HCT116 (cell line): Measurements from ENCODE around the gene GALNT18. TPM values are rescaled to one million over a fixed set of nuclear protein-coding genes. Genes with fewer than 3 reads are reported as not detected.

ENCODE experiments used
- ATAC-seq: fragments of 200-7000 bp; cut with Tn5 transposase; 2 replicates; pipeline ENCODE4 v1.9.1; 2020; ENCODE audit warnings: mild to moderate bottlenecking, moderate library complexity
- BruUV-seq: library from RNA; stranded (reverse); fragments of 400-500 nt; replicated peaks from 2 replicates; lab custom pipeline; 2021; lab: Mats Ljungman, UMichigan
- CTCF ChIA-PET: fragments of 300-600 bp; sonication (Branson Sonifier 250); formaldehyde crosslinking; loops from one replicate; lab custom pipeline; 2021; ENCODE audit warnings: antibody characterized with exemption; lab: Charles Lee
- POLR2A ChIA-PET: fragments of 300-600, 350-600 bp; sonication (Branson Sonifier 250); formaldehyde crosslinking; loops from one replicate; lab custom pipeline; 2021; ENCODE audit warnings: antibody characterized with exemption; lab: Charles Lee
- RAD21 ChIA-PET, 2 experiments: fragments of 300-600 bp; sonication (Branson Sonifier 250); formaldehyde crosslinking; loops; one replicate each; lab custom pipeline; 2023; ENCODE audit warnings: low total read pairs in 2 of 2; ENCODE audit not compliant: uncharacterized antibody in 2 of 2, unreplicated experiment in 2 of 2, low non-redundant PET in 1 of 2; lab: Charles Lee
- DNase-seq: peaks from one replicate; pipeline ENCODE4 v3.0.0-alpha.2; 2010; ENCODE audit warnings: low read depth, low spot score
- H2AFZ ChIP-seq: fragments of 200-600 bp; shearing (Covaris generic), sonication (generic); 2 replicates; pipeline ENCODE4 v1.6.1; 2017; ENCODE audit warnings: low read depth, mixed run types, mixed read lengths, antibody characterized with exemption, low read length; ENCODE audit not compliant: poor library complexity, severe bottlenecking
- H3K27ac ChIP-seq: 2 replicates; pipeline ENCODE4 v1.5.1; 2012; ENCODE audit warnings: low read depth, low read length
- H3K27me3 ChIP-seq: fragments of 200-600 bp; sonication (generic); 2 replicates; pipeline ENCODE4 v1.6.1; 2016; ENCODE audit warnings: mixed run types, low read length, mixed read lengths; ENCODE audit not compliant: insufficient read depth
- H3K36me3 ChIP-seq, 2 experiments: fragments of 200-500 bp in 1 of 2; fragments of 200-600 bp in 1 of 2; sonication (Bioruptor generic) in 1 of 2; sonication (generic) in 1 of 2; 2 replicates each; pipeline versions ENCODE4 v1.5.1 to v1.6.1; 2014 to 2016; ENCODE audit warnings: low read length in 2 of 2, inconsistent platforms in 1 of 2, mixed read lengths in 1 of 2, mixed run types in 1 of 2; ENCODE audit not compliant: insufficient read depth in 2 of 2, control insufficient read depth in 1 of 2
- H3K4me1 ChIP-seq, 2 experiments: fragments of 200-600 bp in 1 of 2; sonication (generic) in 1 of 2; 2 replicates each; pipeline versions ENCODE4 v1.5.1 to v1.6.1; 2012 to 2017; ENCODE audit warnings: low read length in 2 of 2, inconsistent platforms in 1 of 2, mild to moderate bottlenecking in 1 of 2, mixed read lengths in 1 of 2, mixed run types in 1 of 2, moderate library complexity in 1 of 2; ENCODE audit not compliant: insufficient read depth in 2 of 2, control insufficient read depth in 1 of 2
- H3K4me2 ChIP-seq: fragments of 200-600 bp; sonication (generic); 2 replicates; pipeline ENCODE4 v1.6.1; 2017; ENCODE audit warnings: mixed run types, low read length, mixed read lengths
- H3K4me3 ChIP-seq, 2 experiments: fragments of 200-600 bp in 1 of 2; sonication (generic) in 1 of 2; replicated peaks in 1 of 2; 2 replicates each; pipeline ENCODE4 v1.5.1; 2011 to 2016; ENCODE audit warnings: low read length in 2 of 2, control low read depth in 1 of 2, low read depth in 1 of 2, mild to moderate bottlenecking in 1 of 2, mixed read lengths in 1 of 2, mixed run types in 1 of 2
- H3K79me2 ChIP-seq: fragments of 200-600 bp; sonication (generic); 2 replicates; pipeline ENCODE4 v1.6.1; 2017; ENCODE audit warnings: mild to moderate bottlenecking, mixed run types, low read length, moderate library complexity, mixed read lengths; ENCODE audit not compliant: insufficient read depth
- H3K9ac ChIP-seq: fragments of 200-600 bp; sonication (generic); 2 replicates; pipeline ENCODE4 v1.6.1; 2016; ENCODE audit warnings: low read length, mixed read lengths
- H3K9me2 ChIP-seq: fragments of 200-600 bp; sonication (generic), shearing (Covaris generic); 2 replicates; pipeline ENCODE4 v1.6.1; 2017; ENCODE audit warnings: mixed run types, mild to moderate bottlenecking, moderate library complexity; ENCODE audit not compliant: insufficient read depth
- H3K9me3 ChIP-seq, 2 experiments: fragments of 200-500 bp in 1 of 2; fragments of 200-600 bp in 1 of 2; sonication (Bioruptor generic) in 1 of 2; sonication (generic) in 1 of 2; 2 replicates each; pipeline ENCODE4 v1.6.1; 2014 to 2017; ENCODE audit warnings: low read length in 2 of 2, mixed read lengths in 2 of 2, inconsistent platforms in 1 of 2, low read depth in 1 of 2, mild to moderate bottlenecking in 1 of 2, mixed run types in 1 of 2, moderate library complexity in 1 of 2; ENCODE audit not compliant: control insufficient read depth in 1 of 2, insufficient read depth in 1 of 2
- H4K20me1 ChIP-seq: fragments of 200-600 bp; sonication (generic), shearing (Covaris generic); 2 replicates; pipeline ENCODE4 v1.6.1; 2017; ENCODE audit warnings: mixed run types, mild to moderate bottlenecking, moderate library complexity; ENCODE audit not compliant: insufficient read depth
- ATF3 ChIP-seq: IDR thresholded peaks from 2 replicates; pipeline ENCODE4 v1.6.1; 2012
- CBX3 ChIP-seq: IDR thresholded peaks from 2 replicates; pipeline ENCODE4 v1.6.1; 2012; ENCODE audit warnings: low read depth
- CEBPB ChIP-seq: IDR thresholded peaks from 2 replicates; pipeline ENCODE4 v1.6.1; 2012; ENCODE audit warnings: low read depth
- CTCF ChIP-seq, 3 experiments: fragments of 200-600 bp in 1 of 3; sonication (generic) in 1 of 3; IDR thresholded peaks in 2 of 3; conservative IDR thresholded peaks in 1 of 3; 2 replicates each; pipeline ENCODE4 v1.5.1; 2012 to 2017; ENCODE audit warnings: low read depth in 2 of 3, low read length in 2 of 3, antibody characterized with exemption in 1 of 3, borderline replicate concordance in 1 of 3, control low read depth in 1 of 3, mild to moderate bottlenecking in 1 of 3, mixed read lengths in 1 of 3, mixed run types in 1 of 3, moderate library complexity in 1 of 3; ENCODE audit not compliant: insufficient read depth in 1 of 3
- EGR1 ChIP-seq: IDR thresholded peaks from 2 replicates; pipeline ENCODE4 v1.6.1; 2012; ENCODE audit warnings: low read depth
- EZH2 ChIP-seq: fragments of 200-600 bp; sonication (generic); IDR thresholded peaks from 2 replicates; pipeline ENCODE4 v1.6.1; 2017; ENCODE audit warnings: antibody characterized with exemption, mixed run types
- EZH2phosphoT487 ChIP-seq: fragments of 200-600 bp; IDR thresholded peaks from 2 replicates; pipeline ENCODE4 v1.6.1; 2018; ENCODE audit warnings: antibody characterized with exemption, borderline replicate concordance
- FOSL1 ChIP-seq: IDR thresholded peaks from 2 replicates; pipeline ENCODE4 v1.6.1; 2012; ENCODE audit warnings: low read depth
- JUND ChIP-seq: IDR thresholded peaks from 2 replicates; pipeline ENCODE4 v1.6.1; 2012
- SIN3A ChIP-seq: IDR thresholded peaks from 2 replicates; pipeline ENCODE4 v1.6.1; 2012; ENCODE audit warnings: low read depth
- SP1 ChIP-seq: IDR thresholded peaks from 2 replicates; pipeline ENCODE4 v1.6.1; 2012; ENCODE audit warnings: low read depth
- SRF ChIP-seq: IDR thresholded peaks from 2 replicates; pipeline ENCODE4 v1.6.1; 2012; ENCODE audit warnings: low read depth
- TCF7L2 ChIP-seq: IDR thresholded peaks from 2 replicates; pipeline ENCODE4 v1.7.0; 2011; ENCODE audit warnings: borderline replicate concordance, inconsistent platforms; ENCODE audit not compliant: insufficient read depth, insufficient read length; ENCODE audit errors: extremely low read depth
- ZFX ChIP-seq: fragments of 450-650 bp; IDR thresholded peaks from 2 replicates; pipeline ENCODE4 v1.6.1; 2017
- intact Hi-C: fragments of 100-400 bp; cut with micrococcal nuclease; formaldehyde crosslinking; loops from 2 replicates; pipeline ENCODE4 v1.10.0; 2022
- total RNA-seq: library from RNA; stranded (reverse); gene quantifications from one replicate; pipeline ENCODE4 v1.2.1, GENCODE V29; 2021; ENCODE audit not compliant: unreplicated experiment
- TF ChIP-seq, protein P1 (sequence below): IDR thresholded peaks from 2 replicates; pipeline ENCODE4 v1.6.1; 2012
- TF ChIP-seq, protein P2 (sequence below): IDR thresholded peaks from 2 replicates; pipeline ENCODE4 v1.6.1; 2012; ENCODE audit warnings: low read depth

Gene GALNT18
- total RNA-seq, 1 experiment from 2014 or later, result 19.9 TPM

DNA sequence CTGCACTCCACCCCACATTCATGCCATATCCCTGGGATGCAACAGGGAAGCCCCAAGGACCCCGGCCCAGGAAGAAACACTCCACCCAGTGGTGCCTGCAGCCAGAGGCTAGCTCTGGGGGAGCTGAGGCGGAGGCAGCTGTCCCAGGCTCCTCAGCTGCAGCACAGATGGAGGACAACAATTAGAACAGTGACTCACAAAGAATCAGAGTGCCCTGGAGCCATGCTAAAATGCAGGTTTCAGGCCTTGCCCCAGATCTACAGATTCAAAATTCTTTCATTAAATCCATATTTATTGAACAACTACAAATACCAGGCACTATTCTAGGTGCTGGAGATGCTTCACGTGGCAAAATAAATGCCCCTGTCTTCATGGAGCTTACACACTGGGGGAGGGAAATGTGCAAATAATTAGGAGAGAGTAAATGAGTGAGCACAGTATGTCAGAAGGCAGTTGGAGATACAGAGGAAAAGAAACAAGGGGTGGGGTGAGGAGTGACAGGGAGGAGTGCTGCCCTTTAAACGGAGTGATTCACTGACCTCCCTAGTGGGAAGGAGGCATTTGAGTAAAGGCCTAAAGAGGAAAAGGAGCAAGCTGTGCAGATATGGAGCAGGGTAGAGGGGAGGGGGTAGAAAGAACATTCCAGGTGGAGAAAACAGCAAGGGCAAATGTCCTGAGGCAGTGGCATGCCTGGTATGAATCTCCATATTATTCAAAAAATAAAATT is 195.4 kb downstream of the GALNT18 start:
- Histone ChIP-seq H3K9me3 (no peaks in the 10 kb centered on the region), H3K9me2 (no peaks in the 10 kb centered on the region), H4K20me1 (no peaks in the 10 kb centered on the region), H3K4me3 (no peak overlapping the region), H3K9ac (no peak overlapping the region), H3K79me2 (no peaks in the 10 kb centered on the region), H3K27me3 (no peaks in the 10 kb centered on the region), H3K27ac (no peak overlapping the region), H3K36me3 (no peaks in the 10 kb centered on the region), H2AFZ (no peak overlapping the region), H3K4me2 (no peak overlapping the region), H3K4me1 (peaks cover 0 to 8% of the 10 kb centered on the region in 2 experiments; a peak in 1 of 4 replicates)
- intact Hi-C loops, result no loop called here
- ChIA-PET POLR2A (no interaction called here), CTCF (no interaction called here), RAD21 (no interaction called here)
- no TSS peak for BruUV-seq
- TF ChIP-seq CTCF (IDR thresholded peaks at IDR 0.05 in 2 of 3, conservative IDR thresholded peaks at IDR 0.05 in 1 of 3; ENCODE audit: borderline replicate concordance in 1 of 3, insufficient read depth in 1 of 3, low read depth in 2 of 3, low read length in 2 of 3) (no peak), EZH2phosphoT487 (no peak), SIN3A (no peak), CEBPB (no peak), FOSL1 (no peak), EZH2 (no peak), CBX3 (no peak), TCF7L2 (no peak), SP1 (no peak), JUND (no peak), SRF (no peak), ATF3 (no peak), EGR1 (no peak), ZFX (no peak)
- TF ChIP-seq, protein P1, sequence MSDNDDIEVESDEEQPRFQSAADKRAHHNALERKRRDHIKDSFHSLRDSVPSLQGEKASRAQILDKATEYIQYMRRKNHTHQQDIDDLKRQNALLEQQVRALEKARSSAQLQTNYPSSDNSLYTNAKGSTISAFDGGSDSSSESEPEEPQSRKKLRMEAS, result no peak
- TF ChIP-seq, protein P2, sequence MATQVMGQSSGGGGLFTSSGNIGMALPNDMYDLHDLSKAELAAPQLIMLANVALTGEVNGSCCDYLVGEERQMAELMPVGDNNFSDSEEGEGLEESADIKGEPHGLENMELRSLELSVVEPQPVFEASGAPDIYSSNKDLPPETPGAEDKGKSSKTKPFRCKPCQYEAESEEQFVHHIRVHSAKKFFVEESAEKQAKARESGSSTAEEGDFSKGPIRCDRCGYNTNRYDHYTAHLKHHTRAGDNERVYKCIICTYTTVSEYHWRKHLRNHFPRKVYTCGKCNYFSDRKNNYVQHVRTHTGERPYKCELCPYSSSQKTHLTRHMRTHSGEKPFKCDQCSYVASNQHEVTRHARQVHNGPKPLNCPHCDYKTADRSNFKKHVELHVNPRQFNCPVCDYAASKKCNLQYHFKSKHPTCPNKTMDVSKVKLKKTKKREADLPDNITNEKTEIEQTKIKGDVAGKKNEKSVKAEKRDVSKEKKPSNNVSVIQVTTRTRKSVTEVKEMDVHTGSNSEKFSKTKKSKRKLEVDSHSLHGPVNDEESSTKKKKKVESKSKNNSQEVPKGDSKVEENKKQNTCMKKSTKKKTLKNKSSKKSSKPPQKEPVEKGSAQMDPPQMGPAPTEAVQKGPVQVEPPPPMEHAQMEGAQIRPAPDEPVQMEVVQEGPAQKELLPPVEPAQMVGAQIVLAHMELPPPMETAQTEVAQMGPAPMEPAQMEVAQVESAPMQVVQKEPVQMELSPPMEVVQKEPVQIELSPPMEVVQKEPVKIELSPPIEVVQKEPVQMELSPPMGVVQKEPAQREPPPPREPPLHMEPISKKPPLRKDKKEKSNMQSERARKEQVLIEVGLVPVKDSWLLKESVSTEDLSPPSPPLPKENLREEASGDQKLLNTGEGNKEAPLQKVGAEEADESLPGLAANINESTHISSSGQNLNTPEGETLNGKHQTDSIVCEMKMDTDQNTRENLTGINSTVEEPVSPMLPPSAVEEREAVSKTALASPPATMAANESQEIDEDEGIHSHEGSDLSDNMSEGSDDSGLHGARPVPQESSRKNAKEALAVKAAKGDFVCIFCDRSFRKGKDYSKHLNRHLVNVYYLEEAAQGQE, result no peak
- DNase-seq, result no peak
- no peak for ATAC-seq
